Dermis blood vessel endothelial cell (primary cell): ENCODE measurements around the gene CXCL10. TPM values are rescaled to one million over a fixed set of nuclear protein-coding genes. Genes with fewer than 3 reads are reported as not detected.
A peak's percentile ranks its signal among the peaks of the same experiment; 100 is the strongest.
"Not testable (repeated sequence)": the region's sequence is repeated elsewhere in the genome, so short reads cannot be mapped to it uniquely, and the experiment has no call there.

ENCODE experiments used
- DNase-seq: peaks from one replicate; pipeline ENCODE4 v3.0.0; 2010
- total RNA-seq: library from RNA; depleted of rRNA; stranded (reverse); fragments of >200 nt; gene quantifications from 2 replicates; pipeline ENCODE4 v1.2.3, GENCODE V29; 2014

The CXCL10 gene
- 0.14 and 1.4 TPM in 2 replicates for total RNA-seq

DNA sequence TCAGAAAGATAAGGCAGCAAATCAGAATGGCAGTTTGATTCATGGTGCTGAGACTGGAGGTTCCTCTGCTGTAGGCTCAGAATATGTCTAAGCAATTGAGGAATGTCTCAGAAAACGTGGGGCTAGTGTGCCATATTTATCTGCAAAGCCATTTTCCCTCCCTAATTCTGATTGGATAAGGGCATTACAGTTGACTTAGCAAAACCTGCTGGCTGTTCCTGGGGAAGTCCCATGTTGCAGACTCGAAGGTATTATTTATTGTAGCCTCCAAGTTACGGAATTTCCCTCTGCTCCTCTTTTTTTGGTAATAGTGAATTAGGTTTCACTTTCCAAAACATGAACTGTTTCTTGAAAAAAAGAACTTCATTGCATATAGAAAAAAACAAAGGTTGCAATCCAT, at the start of gene CXCL10:
CXCL10 (minus strand) TSS at position 109 of the 400 bp plus-strand sequence; CDS start at position 43, 66 bp downstream.
- DNase-seq, result peak; percentile 27

DNA sequence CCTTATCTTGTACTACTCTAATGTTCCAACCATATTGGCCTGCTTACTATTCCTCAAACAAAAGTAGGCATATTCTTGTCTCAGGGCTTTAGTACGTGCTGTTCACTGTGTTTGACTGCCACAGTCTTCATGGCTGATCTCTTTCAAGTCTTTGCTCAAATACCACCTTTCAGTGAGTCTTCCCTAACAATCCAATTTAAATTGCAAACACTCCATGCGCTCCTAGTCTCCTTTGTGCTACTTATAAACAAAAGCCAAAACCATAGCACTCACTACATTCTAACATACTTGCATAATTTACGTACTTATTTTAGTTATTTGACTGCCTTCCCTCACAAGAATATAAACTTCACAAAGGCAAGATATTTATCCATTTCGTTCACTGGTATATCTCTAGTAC, 49.5 kb upstream of the CXCL10 start:
- no peak for DNase-seq

DNA sequence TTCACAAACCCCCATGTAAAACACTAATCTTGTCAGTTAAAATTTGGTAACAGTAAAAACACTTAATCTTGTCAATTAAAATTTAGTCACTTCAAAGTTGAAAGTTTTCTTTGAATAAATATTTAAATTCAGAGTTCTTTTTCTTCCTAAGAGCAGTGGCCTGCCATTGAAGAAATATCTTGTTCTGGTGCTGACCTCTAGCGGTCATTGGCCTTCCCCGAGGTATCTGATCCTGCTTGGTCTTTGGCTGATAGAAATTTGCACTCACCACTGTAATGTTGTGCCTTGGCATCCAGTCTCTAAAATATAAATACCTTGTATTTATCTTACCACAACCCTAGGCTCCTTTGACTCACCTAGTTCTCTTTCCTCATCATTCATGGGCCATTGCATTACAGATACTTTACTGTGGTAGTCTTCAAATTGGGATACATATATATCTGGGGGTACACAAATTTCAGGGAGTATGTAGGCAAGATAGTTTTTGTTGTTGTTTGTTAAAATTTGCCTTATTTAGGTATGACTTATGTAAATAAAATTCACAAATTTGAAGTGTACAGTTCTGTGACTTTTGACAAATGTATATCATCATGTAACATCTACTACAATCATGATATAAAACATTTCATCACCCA, 44.5 kb upstream of the CXCL10 start:
- peak; percentile 88 for DNase-seq

DNA sequence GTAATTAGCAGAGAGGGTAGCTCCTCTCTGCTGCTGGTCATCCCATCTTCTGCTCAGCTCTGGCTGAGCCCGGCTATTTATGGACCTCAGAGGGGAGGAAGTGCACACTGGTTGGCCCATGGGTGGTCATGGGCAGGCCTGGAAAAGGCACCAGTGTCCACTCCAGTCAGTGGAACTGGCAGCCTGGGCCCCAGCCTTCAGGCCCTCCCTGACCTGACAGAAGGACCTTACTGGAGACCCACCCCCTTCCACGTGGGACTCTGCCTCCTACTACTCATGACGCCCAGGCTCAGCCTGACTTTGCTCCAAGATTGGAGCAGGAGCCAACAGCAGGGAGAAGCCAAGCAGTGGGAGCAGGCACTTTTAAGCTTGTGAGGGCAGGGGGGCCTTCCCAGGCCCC, 43.2 kb upstream of the CXCL10 start:
- no peak for DNase-seq

DNA sequence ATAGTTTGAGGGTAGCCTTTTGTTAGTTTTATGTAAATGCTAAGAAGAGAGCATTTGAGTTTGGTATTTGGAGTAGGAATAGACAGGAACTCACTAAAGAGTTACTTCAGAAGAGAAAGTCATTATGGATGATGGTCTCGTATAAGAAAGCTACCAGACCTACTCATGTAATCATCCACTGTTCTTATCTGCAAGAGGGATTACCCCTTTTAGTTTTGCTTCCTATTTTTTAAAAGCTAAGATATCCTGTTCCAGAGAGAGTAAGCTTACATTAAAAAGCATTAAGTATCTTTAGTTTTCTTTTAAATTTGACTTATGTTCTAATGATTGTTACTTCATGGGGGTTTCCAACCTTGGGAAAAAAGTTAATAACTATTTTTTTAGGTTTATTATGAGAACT, 38.7 kb upstream of the CXCL10 start:
- DNase-seq, result no peak

DNA sequence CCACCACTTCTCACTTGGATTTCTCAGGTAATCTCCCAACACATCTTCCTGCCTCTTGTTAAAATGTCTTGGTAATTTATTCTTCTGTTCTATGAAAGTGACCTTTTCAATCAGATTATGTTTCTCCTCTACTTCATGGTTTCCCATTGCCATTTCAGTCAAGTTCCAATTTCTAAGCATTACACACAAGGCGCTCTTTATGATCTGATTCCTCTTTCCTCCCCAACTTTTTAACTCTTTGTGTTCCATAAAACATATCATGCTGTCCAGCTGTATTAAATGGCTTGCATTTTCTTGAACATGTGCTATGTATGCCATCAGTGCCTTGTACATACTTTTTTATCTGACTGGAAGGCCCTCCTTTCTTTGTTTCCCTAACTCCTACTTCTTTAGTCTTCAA, 38.1 kb upstream of the CXCL10 start:
- no peak for DNase-seq

DNA sequence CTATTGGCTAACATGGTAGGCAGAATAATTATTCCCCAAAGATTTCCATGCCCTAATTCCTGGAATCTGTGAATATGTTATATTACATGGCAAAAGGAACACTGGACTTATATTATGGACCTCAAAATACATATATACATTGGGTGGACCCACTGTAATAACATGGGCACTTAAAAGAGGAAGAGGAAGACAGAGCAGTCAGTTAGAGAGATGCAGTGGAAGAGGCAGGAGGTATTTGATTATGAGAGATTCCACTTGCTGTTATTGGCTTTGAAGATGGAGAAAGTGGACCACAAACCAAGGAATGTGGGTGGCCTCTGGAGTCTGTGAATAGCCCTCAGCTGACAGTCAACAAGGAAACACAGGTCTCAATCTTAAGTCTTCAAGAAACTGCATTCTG, 37.2 kb upstream of the CXCL10 start:
- no peak for DNase-seq

DNA sequence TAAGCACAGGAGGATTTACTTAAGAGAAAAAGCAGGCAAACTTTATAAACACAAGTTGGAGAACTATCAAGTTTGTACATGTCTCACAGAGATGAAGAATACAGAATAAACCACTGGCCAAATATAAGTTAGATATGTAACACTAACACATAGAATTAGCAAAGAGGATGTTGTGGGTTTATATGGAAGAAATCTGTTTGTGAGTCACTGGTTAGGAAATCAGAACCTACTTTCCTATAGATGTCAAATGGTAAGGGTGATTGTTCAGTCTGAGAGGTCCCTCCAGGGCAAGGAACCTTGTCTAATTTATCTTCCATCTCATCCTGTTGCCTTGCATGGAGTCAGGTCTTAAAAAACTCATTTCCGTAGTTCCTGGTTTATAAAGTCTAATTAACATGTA, 36.5 kb upstream of the CXCL10 start:
- DNase-seq, result no peak

DNA sequence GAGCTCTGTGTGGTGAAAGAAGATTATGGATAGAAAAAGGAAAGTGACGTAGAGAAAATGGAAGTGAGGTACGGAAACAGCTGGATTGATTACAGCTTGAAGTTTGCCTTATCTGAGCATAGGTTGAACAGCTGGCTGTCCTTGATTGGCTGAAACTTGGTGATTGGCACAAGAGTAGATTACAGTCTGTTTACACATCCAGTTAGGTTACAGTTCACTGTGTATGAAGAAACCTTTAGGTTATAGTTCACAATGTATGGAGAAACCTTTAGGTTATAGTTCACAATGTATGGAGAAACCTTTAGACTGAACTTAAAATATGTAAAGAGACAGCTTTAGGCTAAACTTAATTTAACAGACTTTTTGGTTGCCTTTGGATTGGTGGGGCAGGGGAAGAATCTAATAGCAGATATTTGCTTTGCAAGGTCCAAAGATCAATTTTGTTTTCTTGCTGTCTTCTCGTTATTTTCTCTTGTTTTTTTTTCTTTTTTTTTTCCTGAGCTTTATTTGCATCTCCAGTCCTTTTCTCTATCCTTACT, 35.7 kb upstream of the CXCL10 start:
- no peak for DNase-seq

DNA sequence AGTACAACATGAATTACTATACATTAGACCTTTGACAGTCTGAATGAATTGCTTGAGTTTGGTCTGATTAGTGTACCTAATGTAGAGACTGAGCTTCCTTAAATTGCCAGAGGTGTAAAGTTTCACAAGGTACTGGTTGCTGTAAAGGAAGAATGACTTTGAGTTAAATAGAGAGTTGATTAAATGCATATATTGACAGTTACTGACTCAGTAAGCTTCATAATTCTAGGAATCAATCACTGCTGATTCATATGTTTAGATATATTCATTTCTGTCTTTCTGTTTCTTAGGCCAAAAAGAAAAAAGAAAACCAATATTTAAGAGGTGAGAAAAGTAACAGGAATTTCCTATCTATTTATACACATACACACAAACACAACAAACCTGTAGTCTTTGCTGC, 35.0 kb upstream of the CXCL10 start:
- no peak for DNase-seq

DNA sequence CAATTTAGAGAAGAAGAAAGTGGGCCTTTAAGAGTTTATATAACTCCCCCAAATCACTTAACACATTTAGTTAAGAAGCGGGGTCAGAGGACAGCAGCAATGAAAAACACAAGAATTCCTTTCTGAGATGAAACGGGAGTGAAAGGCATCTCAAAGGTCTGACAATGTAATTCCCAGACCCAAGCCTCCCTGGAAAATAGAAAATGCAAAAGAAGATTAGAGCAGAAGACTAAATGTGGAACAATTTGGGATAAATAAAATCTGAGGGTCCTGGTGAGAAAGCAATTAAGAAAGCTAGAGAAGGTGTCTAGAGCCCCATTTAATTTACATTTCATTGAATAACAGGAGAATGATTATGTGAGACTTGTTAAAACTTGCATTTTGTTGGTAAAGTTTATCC, 32.1 kb upstream of the CXCL10 start:
- DNase-seq, result no peak

DNA sequence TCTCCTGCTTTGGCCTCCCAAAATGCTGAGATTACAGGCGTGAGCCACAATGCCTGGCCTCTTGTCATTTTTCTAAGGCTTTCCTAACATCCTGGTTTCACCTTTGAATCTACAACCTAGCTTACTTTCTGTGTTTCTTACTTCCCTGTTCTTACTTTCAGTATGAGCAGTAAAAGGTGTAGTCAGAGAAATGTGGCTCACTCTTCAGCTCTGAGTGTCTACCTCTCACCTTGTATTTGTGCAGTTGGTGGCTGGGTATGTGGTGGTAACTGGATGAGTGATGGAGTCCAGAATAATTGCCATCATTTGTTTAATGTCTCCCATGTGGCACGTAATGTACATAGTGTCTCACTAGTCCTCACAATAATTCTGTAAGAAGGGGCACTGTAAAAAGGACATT, 31.7 kb upstream of the CXCL10 start:
- DNase-seq, result no peak

DNA sequence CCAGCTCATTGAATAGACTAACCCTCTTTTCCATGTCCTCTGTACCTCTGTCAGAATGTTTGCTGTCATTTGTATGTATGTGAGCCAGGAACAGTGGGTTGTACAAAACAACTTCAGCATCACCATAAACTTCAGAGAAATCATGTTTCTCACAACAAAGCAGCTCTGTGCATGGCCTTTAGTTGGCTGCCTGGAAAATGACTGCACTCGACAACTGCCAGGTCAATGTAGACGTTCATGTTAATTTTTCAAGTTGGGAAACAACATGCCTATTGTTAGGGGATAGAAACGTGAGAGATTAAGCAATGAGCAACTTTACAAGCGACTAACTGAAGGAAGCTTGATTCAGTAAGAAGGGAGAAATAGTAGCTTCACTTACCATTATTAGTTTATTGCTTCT, 30.4 kb upstream of the CXCL10 start:
- DNase-seq, result no peak

DNA sequence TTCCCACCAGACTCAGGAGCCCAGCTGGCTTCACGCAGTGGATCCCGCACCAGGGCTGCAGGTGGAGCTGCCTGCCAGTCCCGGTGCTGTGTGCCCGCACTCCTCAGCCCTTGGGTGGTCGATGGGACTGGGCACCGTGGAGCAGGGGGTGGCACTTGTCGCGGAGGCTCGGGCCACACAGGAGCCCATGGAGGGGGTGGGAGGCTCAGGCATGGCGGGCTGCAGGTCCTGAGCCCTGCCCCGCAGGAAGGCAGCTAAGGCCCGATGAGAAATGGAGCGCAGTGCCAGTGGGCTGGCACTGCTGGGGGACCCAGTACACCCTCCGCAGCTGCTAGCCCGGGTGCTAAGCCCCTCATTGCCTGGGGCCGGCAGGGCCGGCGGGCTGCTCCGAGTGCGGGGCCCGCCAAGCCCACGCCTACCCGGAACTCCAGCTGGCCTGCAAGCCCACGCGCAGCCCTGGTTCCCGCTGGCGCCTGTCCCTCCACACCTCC, 27.3 kb upstream of the CXCL10 start:
- not testable (repeated sequence) for DNase-seq

DNA sequence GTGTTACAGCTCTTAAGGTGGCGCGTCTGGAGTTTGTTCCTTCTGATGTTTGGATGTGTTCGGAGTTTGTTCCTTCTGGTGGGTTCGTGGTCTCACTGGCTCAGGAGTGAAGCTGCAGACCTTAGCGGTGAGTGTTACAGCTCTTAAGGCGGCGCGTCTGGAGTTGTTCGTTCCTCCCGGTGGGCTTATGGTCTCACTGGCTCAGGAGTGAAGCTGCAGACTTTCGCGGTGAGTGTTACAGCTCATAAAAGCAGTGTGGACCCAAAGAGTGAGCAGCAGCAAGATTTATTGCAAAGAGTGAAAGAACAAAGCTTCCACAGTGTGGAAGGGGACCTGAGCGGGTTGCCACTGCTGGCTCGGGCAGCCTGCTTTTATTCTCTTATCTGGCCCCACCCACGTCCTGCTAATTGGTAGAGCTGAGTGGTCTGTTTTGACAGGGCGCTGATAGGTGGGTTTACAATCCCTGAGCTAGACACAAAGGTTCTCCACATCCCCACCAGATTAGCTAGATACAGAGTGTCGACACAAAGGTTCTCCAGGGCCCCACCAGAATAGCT, 26.6 kb upstream of the CXCL10 start:
- not testable (repeated sequence) for DNase-seq

DNA sequence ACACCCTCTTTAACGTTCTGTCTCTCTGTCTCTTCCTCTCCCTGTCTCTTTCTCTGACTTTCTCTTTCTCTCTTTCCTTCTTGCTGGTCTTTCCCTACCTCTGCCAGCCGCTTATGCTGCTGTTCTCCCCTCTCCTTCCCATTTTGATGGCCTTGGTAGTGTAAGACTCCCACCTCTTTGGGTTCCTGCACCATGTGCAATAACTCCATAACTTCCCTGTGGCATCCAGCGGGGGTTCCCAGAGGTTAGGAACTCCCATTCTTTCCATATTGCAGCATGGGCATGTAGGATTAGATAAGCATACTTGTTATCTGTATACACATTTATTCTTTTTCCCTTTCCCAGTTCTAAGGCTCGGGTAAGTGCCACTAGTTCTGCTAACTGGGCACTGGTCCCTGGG, 21.4 kb upstream of the CXCL10 start:
- not testable (repeated sequence) for DNase-seq

DNA sequence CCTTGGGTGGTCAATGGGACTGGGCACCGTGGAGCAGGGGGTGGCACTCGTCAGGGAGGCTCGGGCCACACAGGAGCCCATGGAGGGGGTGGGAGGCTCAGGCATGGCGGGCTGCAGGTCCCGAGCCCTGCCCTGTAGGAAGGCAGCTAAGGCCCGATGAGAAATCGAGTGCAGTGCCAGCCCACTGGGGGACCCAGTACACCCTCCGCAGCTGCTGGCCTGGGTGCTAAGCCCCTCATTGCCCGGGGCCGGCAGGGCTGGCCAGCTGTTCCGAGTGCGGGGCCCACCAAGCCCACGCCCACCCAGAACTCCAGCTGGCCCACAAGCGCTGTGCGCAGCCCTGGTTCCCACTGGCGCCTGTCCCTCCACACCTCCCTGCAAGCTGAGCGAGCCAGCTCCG, 20.0 kb upstream of the CXCL10 start:
- DNase-seq, result not testable (repeated sequence)

DNA sequence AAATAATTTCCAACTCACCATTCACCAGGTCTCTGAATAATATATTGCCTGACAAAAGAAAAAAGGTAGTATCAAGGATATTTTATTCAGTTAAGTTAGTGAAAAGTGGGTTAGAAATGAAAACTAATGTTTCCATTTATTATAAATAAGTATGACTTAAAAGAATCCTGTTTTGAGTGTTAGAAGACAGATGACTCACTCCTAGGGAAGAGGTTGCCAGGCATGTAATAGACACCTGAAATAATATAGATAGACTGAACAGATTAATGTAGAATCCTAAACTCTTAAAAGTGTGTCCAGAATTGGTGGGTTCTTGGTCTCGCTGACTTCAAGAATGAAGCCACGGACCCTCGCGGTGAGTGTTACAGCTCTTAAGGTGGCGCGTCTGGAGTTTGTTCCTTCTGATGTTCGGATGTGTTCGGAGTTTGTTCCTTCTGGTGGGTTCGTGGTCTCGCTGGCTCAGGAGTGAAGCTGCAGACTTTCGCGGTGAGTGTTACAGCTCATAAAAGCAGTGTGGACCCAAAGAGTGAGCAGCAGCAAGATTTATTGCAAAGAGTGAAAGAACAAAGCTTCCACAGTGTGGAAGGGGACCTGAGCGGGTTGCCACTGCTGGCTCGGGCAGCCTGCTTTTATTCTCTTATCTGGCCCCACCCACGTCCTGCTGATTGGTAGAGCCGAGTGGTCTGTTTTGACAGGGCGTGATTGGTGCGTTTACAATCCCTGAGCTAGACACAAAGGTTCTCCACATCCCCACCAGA, 19.1 kb upstream of the CXCL10 start:
- DNase-seq, result peak; percentile 55

DNA sequence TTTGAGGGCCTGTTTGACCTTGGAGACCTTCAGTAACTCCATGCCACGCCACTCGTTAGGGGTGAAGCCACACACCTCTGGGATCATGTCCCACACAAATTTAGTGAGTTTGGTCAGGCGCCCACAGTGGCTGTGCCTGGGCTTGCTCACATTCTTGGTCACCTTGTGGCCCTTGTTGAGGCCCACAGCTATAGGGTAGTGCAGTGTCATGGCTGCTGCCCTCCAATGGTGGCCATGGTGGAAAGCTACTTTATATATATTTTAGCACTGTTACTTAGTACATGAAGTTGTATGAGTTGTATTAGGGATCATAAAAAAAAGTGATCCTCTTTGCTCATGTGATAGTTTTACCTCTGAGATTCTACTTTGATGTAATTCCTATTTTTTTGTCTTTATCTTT, 13.6 kb upstream of the CXCL10 start:
- DNase-seq, result no peak

DNA sequence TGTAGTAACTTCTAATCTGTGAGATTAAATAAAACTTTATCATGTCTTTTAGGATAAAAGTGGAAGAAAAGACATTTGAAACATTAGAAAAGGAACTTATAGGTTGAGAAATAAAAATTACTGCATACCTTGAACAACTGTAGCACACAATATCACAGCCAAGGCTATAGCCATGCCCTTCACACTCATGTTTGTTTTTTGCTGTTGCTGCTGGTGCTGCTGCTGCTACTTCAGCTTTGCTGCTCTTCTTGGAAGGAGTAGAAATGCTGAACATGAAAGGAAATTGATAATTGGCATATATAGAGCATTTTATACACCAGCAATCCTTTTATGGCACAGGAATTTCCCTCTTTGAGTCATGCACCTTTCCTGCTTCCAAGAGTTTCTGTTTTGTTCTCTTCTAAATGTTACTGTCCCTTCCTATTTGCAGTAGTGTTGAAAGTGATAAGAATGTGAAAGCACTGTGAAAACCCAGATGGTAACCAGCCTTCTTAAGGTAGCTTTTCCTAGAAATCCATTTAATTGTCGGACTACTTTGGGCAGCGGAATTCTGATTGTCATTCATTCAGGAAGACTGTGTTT, 12.6 kb upstream of the CXCL10 start, which contains the start of gene CXCL11:
CXCL11 (minus strand) TSS at position 272 of the 582 bp plus-strand sequence; CDS start at position 189, 83 bp downstream.
- DNase-seq, result peak; percentile 77

DNA sequence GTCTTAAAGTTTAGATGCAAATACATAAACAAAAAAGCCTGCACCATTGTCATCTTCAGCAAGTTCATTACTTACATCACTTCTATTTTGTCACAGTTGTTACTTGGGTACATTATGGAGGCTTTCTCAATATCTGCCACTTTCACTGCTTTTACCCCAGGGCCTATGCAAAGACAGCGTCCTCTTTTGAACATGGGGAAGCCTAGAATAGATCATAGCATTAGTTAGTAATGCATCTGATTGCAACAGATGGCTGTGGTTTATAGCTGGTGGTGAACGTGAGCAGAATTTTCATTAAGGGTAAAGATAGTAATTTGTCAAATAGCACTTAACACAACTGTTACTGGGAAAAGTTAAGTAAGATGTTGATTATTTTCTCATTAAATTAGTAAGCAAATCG, 11.8 kb upstream of the CXCL10 start:
- DNase-seq, result no peak

DNA sequence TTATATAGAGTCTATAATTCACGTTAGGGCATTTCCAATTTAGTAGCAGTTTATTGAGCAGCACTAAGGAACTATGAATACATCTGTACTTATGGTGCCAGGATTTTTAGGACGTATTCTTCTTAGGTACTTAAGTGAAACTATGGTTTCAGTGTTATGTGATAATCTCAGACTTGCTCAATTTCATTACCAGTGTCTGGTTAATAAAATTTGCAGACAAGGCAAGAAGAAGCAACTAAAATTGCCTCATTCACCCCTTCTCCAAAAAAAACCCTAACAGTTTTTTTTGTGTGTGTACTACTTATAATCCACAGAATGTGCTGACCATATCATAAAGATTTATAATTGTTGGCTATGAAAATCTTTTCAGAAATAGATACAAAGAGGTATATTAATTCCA, 6.0 kb upstream of the CXCL10 start:
- no peak for DNase-seq

DNA sequence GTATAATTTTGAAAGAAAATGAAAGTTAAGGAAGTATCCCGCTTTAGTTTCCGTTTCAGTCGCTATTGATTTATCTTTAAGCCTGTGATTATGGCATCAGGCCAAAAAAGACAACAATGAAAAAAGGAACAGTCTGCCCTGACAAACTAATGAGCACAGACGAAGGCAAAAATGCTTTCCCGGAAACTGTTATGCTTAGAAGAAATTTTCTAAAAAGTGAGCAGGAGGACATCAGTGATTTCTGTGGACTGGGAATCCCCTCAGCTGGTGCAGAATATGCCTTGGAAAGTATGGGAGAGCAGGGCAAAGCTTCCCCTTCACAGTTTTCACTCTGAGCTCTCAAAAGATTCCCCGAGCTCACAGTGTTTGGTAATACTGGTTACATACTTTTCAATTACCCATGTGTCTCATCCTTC, 5.1 kb upstream of the CXCL10 start:
- DNase-seq, result peak; percentile 67
